ENCODE data around the gene SRF.

SRF gene

DNA sequence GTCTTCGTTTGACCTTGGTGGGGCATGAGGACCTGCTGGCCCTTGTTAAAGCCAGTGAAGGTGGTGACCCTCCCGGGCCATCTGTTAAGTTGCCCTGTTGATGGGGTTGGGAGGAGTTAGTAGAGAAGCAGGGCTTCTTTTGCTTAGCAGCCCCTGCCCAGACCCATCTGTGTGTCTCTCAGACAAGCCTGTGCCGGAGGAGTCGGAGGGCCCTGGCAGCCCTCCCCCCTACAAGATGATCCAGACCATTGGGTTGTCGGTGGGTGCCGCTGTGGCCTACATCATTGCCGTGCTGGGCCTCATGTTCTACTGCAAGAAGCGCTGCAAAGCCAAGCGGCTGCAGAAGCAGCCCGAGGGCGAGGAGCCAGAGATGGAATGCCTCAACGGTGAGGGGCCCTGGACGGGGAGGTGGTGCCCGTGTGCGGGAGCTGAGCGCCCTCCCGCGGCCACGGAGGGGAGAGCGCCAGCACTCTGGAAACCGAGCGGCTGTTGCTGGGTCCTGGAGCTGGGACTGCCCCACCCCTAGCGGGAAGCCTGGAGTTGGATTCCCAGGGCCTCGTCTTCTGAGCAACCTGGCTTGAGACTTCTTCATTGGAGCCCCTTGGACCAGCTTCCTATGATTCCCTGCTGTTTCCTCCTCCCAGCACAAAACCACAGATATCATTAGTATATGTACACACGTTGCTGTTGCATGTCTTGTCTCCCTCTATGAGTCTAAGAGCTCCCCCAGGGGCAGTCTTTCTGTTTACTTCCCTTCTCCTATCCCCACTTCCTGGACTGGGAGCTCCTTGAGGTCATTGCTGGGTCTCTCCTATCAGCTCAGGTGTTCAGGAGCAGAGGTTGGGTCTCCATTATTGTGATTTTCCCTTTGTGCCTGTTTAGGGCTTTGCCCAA, 27.6 kb upstream of the SRF start:
- peak; percentile 81 for DNase-seq (ENCODE audit: low spot score)
- no peak overlapping the region for H4K91ac ChIP-seq (ENCODE audit: low read depth, low read length, poor library complexity)
- no peak overlapping the region for H2BK12ac ChIP-seq (ENCODE audit: low read length)
- H3K4me1 ChIP-seq (ENCODE audit: control insufficient read depth in 2 of 2, insufficient read depth in 1 of 2, low read depth in 1 of 2, low read length in 2 of 2) = peaks cover 5 to 7% of the 10 kb centered on the region in 2 donors
- peak overlapping the region; percentile 75 for H2AFZ ChIP-seq (ENCODE audit: low read length)
- no peaks in the 10 kb centered on the region for H3K9me3 ChIP-seq (replicated peaks in 1 of 2; ENCODE audit: control insufficient read depth in 2 of 2, insufficient read depth in 1 of 2, low read depth in 1 of 2, low read length in 2 of 2)
- H2BK15ac ChIP-seq (ENCODE audit: low read length) = no peak overlapping the region
- H2AK5ac ChIP-seq (ENCODE audit: low read depth, low read length) = peak overlapping the region; percentile 2
- no peaks in the 10 kb centered on the region for H3K27me3 ChIP-seq (ENCODE audit: control insufficient read depth in 3 of 3, insufficient read depth in 3 of 3, low read depth in 1 of 3, low read length in 3 of 3)
- no peak overlapping the region for H2BK120ac ChIP-seq (ENCODE audit: low read depth, low read length)
- H3K9ac ChIP-seq (ENCODE audit: low read depth, low read length, poor library complexity) = peak overlapping the region; percentile 86
- H2BK5ac ChIP-seq (ENCODE audit: low read length) = no peak overlapping the region
- H3K79me1 ChIP-seq (ENCODE audit: low read depth, low read length) = no peaks in the 10 kb centered on the region
- H3K4me2 ChIP-seq (ENCODE audit: insufficient read depth, low read length, poor library complexity, severe bottlenecking) = no peak overlapping the region
- H3K36me3 ChIP-seq (replicated peaks in 1 of 2; ENCODE audit: control insufficient read depth in 2 of 2, insufficient read depth in 2 of 2, low read length in 2 of 2) = peaks cover 25 to 55% of the 10 kb centered on the region in 2 donors
- no CpG with 5 or more reads among the region's 25 CpGs for WGBS, 2 donors (ENCODE audit: extremely low coverage in 2 of 2, insufficient read length in 2 of 2, insufficient replicate concordance in 1 of 2)
- H3K14ac ChIP-seq (ENCODE audit: low read length) = peak overlapping the region; percentile 41
- no peak overlapping the region for H4K8ac ChIP-seq (ENCODE audit: low read depth, low read length)
- no peak overlapping the region for H3K4ac ChIP-seq (ENCODE audit: low read length)
- no peak overlapping the region for H3K4me3 ChIP-seq (ENCODE audit: low read length in 2 of 2)
- H3K18ac ChIP-seq (ENCODE audit: low read length) = peak overlapping the region; percentile 72
- no peak overlapping the region for H3K27ac ChIP-seq (replicated peaks; ENCODE audit: low read length)
- H3K23ac ChIP-seq (ENCODE audit: low read depth, low read length, poor library complexity) = peak overlapping the region; percentile 81

DNA sequence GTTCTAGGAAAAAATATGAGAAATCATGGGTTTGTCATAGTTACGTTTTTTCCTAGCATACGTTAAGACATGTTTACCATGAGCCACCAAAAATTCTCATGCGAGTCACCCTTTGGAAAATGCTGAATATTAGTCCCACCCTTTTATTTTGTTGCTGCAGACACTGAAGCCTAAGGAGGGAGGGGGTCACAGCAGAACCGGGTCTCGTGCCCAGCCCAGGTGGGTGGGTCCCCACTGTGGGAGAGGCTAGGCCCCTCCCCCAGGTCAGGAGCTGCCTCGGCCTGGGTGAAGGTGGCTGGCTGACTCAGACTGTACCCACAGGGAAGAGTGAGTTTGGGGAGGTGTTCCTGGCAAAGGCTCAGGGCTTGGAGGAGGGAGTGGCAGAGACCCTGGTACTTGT, 26.2 kb upstream of the SRF start:
- Histone ChIP-seq H3K9me3 (replicated peaks in 1 of 2; ENCODE audit: control insufficient read depth in 2 of 2, insufficient read depth in 1 of 2, low read depth in 1 of 2, low read length in 2 of 2) (no peaks in the 10 kb centered on the region), H4K91ac (ENCODE audit: low read depth, low read length, poor library complexity) (no peak overlapping the region)
- WGBS, 2 donors (ENCODE audit: extremely low coverage in 2 of 2, insufficient read length in 2 of 2, insufficient replicate concordance in 1 of 2) = no CpG with 5 or more reads among the region's 6 CpGs

DNA sequence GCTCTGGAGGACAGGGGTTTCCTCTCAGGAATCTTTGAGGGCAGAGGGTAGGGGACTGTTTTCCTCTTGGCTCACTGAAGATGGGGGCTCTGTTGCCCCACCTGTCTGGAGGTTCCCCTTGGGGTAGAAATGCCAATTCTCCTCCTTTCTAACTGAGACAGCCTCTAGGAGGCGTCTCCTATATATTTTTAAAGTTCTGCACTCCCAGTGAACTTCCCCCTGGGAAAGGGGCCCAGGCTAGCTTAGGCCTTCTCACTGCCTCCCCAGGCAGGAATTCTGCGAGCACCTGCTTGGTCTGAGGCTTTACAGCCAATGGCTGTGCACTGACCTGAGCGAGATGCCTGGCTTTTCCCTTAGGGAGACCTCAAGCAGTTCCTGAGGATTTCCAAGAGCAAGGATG, 24.8 kb upstream of the SRF start:
- no peak overlapping the region for H2BK120ac ChIP-seq (ENCODE audit: low read depth, low read length)
- H3K27ac ChIP-seq (replicated peaks; ENCODE audit: low read length) = no peak overlapping the region
- H3K18ac ChIP-seq (ENCODE audit: low read length) = no peak overlapping the region
- peaks cover 5 to 7% of the 10 kb centered on the region in 2 donors for H3K4me1 ChIP-seq (ENCODE audit: control insufficient read depth in 2 of 2, insufficient read depth in 1 of 2, low read depth in 1 of 2, low read length in 2 of 2)
- H3K27me3 ChIP-seq (ENCODE audit: control insufficient read depth in 3 of 3, insufficient read depth in 3 of 3, low read depth in 1 of 3, low read length in 3 of 3) = no peaks in the 10 kb centered on the region
- no peak overlapping the region for H3K14ac ChIP-seq (ENCODE audit: low read length)
- no peak for DNase-seq (ENCODE audit: low spot score)
- no peak overlapping the region for H2BK5ac ChIP-seq (ENCODE audit: low read length)
- H4K91ac ChIP-seq (ENCODE audit: low read depth, low read length, poor library complexity) = no peak overlapping the region
- no peaks in the 10 kb centered on the region for H3K79me1 ChIP-seq (ENCODE audit: low read depth, low read length)
- no peak overlapping the region for H2BK15ac ChIP-seq (ENCODE audit: low read length)
- H2BK12ac ChIP-seq (ENCODE audit: low read length) = no peak overlapping the region
- H3K4me2 ChIP-seq (ENCODE audit: insufficient read depth, low read length, poor library complexity, severe bottlenecking) = no peak overlapping the region
- peaks cover 17 to 55% of the 10 kb centered on the region in 2 donors for H3K36me3 ChIP-seq (replicated peaks in 1 of 2; ENCODE audit: control insufficient read depth in 2 of 2, insufficient read depth in 2 of 2, low read length in 2 of 2)
- H3K4ac ChIP-seq (ENCODE audit: low read length) = no peak overlapping the region
- no peak overlapping the region for H3K9ac ChIP-seq (ENCODE audit: low read depth, low read length, poor library complexity)
- no CpG with 5 or more reads among the region's 3 CpGs for WGBS, 2 donors (ENCODE audit: extremely low coverage in 2 of 2, insufficient read length in 2 of 2, insufficient replicate concordance in 1 of 2)
- no peak overlapping the region for H2AFZ ChIP-seq (ENCODE audit: low read length)
- no peak overlapping the region for H3K23ac ChIP-seq (ENCODE audit: low read depth, low read length, poor library complexity)
- no peak overlapping the region for H3K4me3 ChIP-seq (ENCODE audit: low read length in 2 of 2)
- no peak overlapping the region for H2AK5ac ChIP-seq (ENCODE audit: low read depth, low read length)
- H4K8ac ChIP-seq (ENCODE audit: low read depth, low read length) = no peak overlapping the region
- no peaks in the 10 kb centered on the region for H3K9me3 ChIP-seq (replicated peaks in 1 of 2; ENCODE audit: control insufficient read depth in 2 of 2, insufficient read depth in 1 of 2, low read depth in 1 of 2, low read length in 2 of 2)

More for the DNA sequence above, 26.2 kb upstream of the SRF start:
- H2AFZ ChIP-seq (ENCODE audit: low read length) = no peak overlapping the region
- H3K23ac ChIP-seq (ENCODE audit: low read depth, low read length, poor library complexity) = peak overlapping the region; percentile 3
- peak overlapping the region; percentile 2 for H2AK5ac ChIP-seq (ENCODE audit: low read depth, low read length)
- no peaks in the 10 kb centered on the region for H3K79me1 ChIP-seq (ENCODE audit: low read depth, low read length)
- H3K27me3 ChIP-seq (ENCODE audit: control insufficient read depth in 3 of 3, insufficient read depth in 3 of 3, low read depth in 1 of 3, low read length in 3 of 3) = no peaks in the 10 kb centered on the region
- H2BK15ac ChIP-seq (ENCODE audit: low read length) = no peak overlapping the region
- H3K9ac ChIP-seq (ENCODE audit: low read depth, low read length, poor library complexity) = no peak overlapping the region
- no peak overlapping the region for H3K18ac ChIP-seq (ENCODE audit: low read length)
- peaks cover 17 to 48% of the 10 kb centered on the region in 2 donors for H3K36me3 ChIP-seq (replicated peaks in 1 of 2; ENCODE audit: control insufficient read depth in 2 of 2, insufficient read depth in 2 of 2, low read length in 2 of 2)
- DNase-seq (ENCODE audit: low spot score) = no peak
- H3K14ac ChIP-seq (ENCODE audit: low read length) = no peak overlapping the region
- peak overlapping the region; percentile 27 for H2BK5ac ChIP-seq (ENCODE audit: low read length)
- no peak overlapping the region for H2BK12ac ChIP-seq (ENCODE audit: low read length)
- no peak overlapping the region for H2BK120ac ChIP-seq (ENCODE audit: low read depth, low read length)
- H3K4me1 ChIP-seq (ENCODE audit: control insufficient read depth in 2 of 2, insufficient read depth in 1 of 2, low read depth in 1 of 2, low read length in 2 of 2) = peaks cover 5 to 7% of the 10 kb centered on the region in 2 donors
- H3K27ac ChIP-seq (replicated peaks; ENCODE audit: low read length) = no peak overlapping the region
- H3K4me3 ChIP-seq (ENCODE audit: low read length in 2 of 2) = no peak overlapping the region
- no peak overlapping the region for H3K4ac ChIP-seq (ENCODE audit: low read length)
- peak overlapping the region; percentile 48 for H4K8ac ChIP-seq (ENCODE audit: low read depth, low read length)
- no peak overlapping the region for H3K4me2 ChIP-seq (ENCODE audit: insufficient read depth, low read length, poor library complexity, severe bottlenecking)
